Liver (tissue), 9 donors: ENCODE data around the gene EGR2. TPM values are rescaled to one million over a fixed set of nuclear protein-coding genes. Genes with fewer than 3 reads are reported as not detected.

Experiments used
- DNase-seq: peaks from one replicate; pipeline ENCODE4 v3.0.0-alpha.2; 2017; ENCODE audit warnings: low spot score
- H3K27ac ChIP-seq, 2 donors: one replicate each; pipeline ENCODE4 v1.7.0; 2013; ENCODE audit warnings: inconsistent platforms in 2 of 2, low read length in 2 of 2, control low read depth in 1 of 2, low read depth in 1 of 2, mild to moderate bottlenecking in 1 of 2
- H3K27me3 ChIP-seq, 4 donors: one replicate each; pipeline versions ENCODE4 v1.6.1 to v1.7.0; 2013; ENCODE audit warnings: low read length in 3 of 4, inconsistent platforms in 1 of 4, mild to moderate bottlenecking in 1 of 4, moderate library complexity in 1 of 4; ENCODE audit not compliant: control insufficient read depth in 4 of 4, insufficient read depth in 4 of 4
- H3K36me3 ChIP-seq, 4 donors: one replicate each; pipeline versions ENCODE4 v1.6.1 to v1.7.0; 2013; ENCODE audit warnings: low read length in 3 of 4, mild to moderate bottlenecking in 3 of 4, low read depth in 1 of 4, moderate library complexity in 1 of 4; ENCODE audit not compliant: control insufficient read depth in 4 of 4, insufficient read depth in 3 of 4
- H3K4me1 ChIP-seq, 4 donors: one replicate each; pipeline versions ENCODE4 v1.6.1 to v1.7.0; 2013; ENCODE audit warnings: low read length in 3 of 4, mild to moderate bottlenecking in 3 of 4, moderate library complexity in 1 of 4; ENCODE audit not compliant: control insufficient read depth in 4 of 4, insufficient read depth in 4 of 4
- H3K4me3 ChIP-seq, 3 donors: one replicate each; pipeline versions ENCODE4 v1.6.1 to v1.7.0; 2013; ENCODE audit warnings: low read length in 3 of 3, control low read depth in 1 of 3, low read depth in 1 of 3, mild to moderate bottlenecking in 1 of 3
- H3K9ac ChIP-seq, 2 donors: one replicate each; pipeline ENCODE4 v1.7.0; 2013; ENCODE audit warnings: low read length in 2 of 2, mild to moderate bottlenecking in 2 of 2, moderate library complexity in 2 of 2, control low read depth in 1 of 2, low read depth in 1 of 2
- H3K9me3 ChIP-seq, 4 donors: one replicate each; pipeline versions ENCODE4 v1.6.1 to v1.7.0; 2013; ENCODE audit warnings: low read length in 3 of 4; ENCODE audit not compliant: control insufficient read depth in 4 of 4
- CTCF ChIP-seq: fragments of 150-350 bp; IDR thresholded peaks from 2 replicates; pipeline ENCODE4 v1.5.1; 2017; ENCODE audit warnings: improper control_type of control experiment, low read depth, low read length; ENCODE audit not compliant: missing input control
- EGR1 ChIP-seq, 2 donors: IDR thresholded peaks; 2 replicates each; pipeline ENCODE4 v1.6.1; 2016 to 2018; ENCODE audit warnings: antibody characterized with exemption in 2 of 2, low read depth in 2 of 2
- FOXA1 ChIP-seq: IDR thresholded peaks from 2 replicates; pipeline ENCODE4 v1.6.1; 2016; ENCODE audit warnings: antibody characterized with exemption
- FOXA2 ChIP-seq: IDR thresholded peaks from 2 replicates; pipeline ENCODE4 v1.6.1; 2016; ENCODE audit warnings: antibody characterized with exemption
- GABPA ChIP-seq, 2 donors: IDR thresholded peaks in 1 of 2; conservative IDR thresholded peaks in 1 of 2; 2 replicates each; pipeline ENCODE4 v1.6.1; 2016; ENCODE audit warnings: antibody characterized with exemption in 2 of 2, mild to moderate bottlenecking in 1 of 2, moderate library complexity in 1 of 2
- HNF4A ChIP-seq, 2 donors: conservative IDR thresholded peaks; 2 replicates each; pipeline ENCODE4 v1.6.1; 2016; ENCODE audit warnings: antibody characterized with exemption in 2 of 2, mild to moderate bottlenecking in 2 of 2
- HNF4G ChIP-seq: IDR thresholded peaks from 2 replicates; pipeline ENCODE4 v1.6.1; 2016; ENCODE audit warnings: antibody characterized with exemption
- JUND ChIP-seq, 2 donors: IDR thresholded peaks; 2 replicates each; pipeline ENCODE4 v1.6.1; 2016; ENCODE audit warnings: antibody characterized with exemption in 2 of 2
- MAX ChIP-seq: IDR thresholded peaks from 2 replicates; pipeline ENCODE4 v1.6.1; 2016; ENCODE audit warnings: antibody characterized with exemption
- NR2F2 ChIP-seq: IDR thresholded peaks from 2 replicates; pipeline ENCODE4 v1.6.1; 2016; ENCODE audit warnings: antibody characterized with exemption
- RAD21 ChIP-seq, 2 donors: IDR thresholded peaks; 2 replicates each; pipeline ENCODE4 v1.6.1; 2016; ENCODE audit warnings: antibody characterized with exemption in 2 of 2, mild to moderate bottlenecking in 2 of 2
- RXRA ChIP-seq, 2 donors: IDR thresholded peaks; 2 replicates each; pipeline ENCODE4 v1.6.1; 2017 to 2018; ENCODE audit warnings: antibody characterized with exemption in 2 of 2, mild to moderate bottlenecking in 1 of 2
- SP1 ChIP-seq: IDR thresholded peaks from 2 replicates; pipeline ENCODE4 v1.6.1; 2018; ENCODE audit warnings: antibody characterized with exemption, mild to moderate bottlenecking
- TAF1 ChIP-seq: conservative IDR thresholded peaks from 2 replicates; pipeline ENCODE4 v1.6.1; 2016; ENCODE audit warnings: antibody characterized with exemption, mild to moderate bottlenecking
- YY1 ChIP-seq: IDR thresholded peaks from 2 replicates; pipeline ENCODE4 v1.6.1; 2016; ENCODE audit warnings: antibody characterized with exemption, mild to moderate bottlenecking
- ZBTB33 ChIP-seq: IDR thresholded peaks from 2 replicates; pipeline ENCODE4 v1.6.1; 2016; ENCODE audit warnings: antibody characterized with exemption
- WGBS: extraction: QIAGEN DNeasy Blood & Tissue Kit; methylation state at CpG from one replicate; pipeline ENCODE4 v1.1.7; 2013; 5-methylcytosine and 5-hydroxymethylcytosine counted together
- polyA plus RNA-seq, 2 donors: library from polyadenylated mRNA; stranded (reverse) in 1 of 2; unstranded in 1 of 2; fragments of 200-250 nt in 1 of 2; fragments of >200 nt in 1 of 2; fragmentation: Nextera tagmentation in 1 of 2; extraction: Ambion mirVana in 1 of 2; gene quantifications; one replicate each; pipeline versions ENCODE4 v1.2.1 to v1.2.3, GENCODE V29; 2013 to 2015
- total RNA-seq, 2 donors: library from RNA; depleted of rRNA; stranded (reverse); fragments of >200 nt; gene quantifications; one replicate each; pipeline ENCODE4 v1.2.3, GENCODE V29; 2014
- TF ChIP-seq, protein P1 (sequence below): IDR thresholded peaks from 2 replicates; pipeline ENCODE4 v1.6.1; 2016; ENCODE audit warnings: antibody characterized with exemption
- TF ChIP-seq, protein P2 (sequence below): IDR thresholded peaks from 2 replicates; pipeline ENCODE4 v1.6.1; 2016; ENCODE audit warnings: antibody characterized with exemption, mild to moderate bottlenecking
- donor health status: healthy.
- donor health status: healthy.
- donor health status: healthy.
- donor health status: healthy.
- donor health status: healthy.

The EGR2 gene
- total and polyA plus RNA-seq, 4 donors, result 0.17 to 0.76 (median 0.23) TPM

- no peaks in the 10 kb centered on the region for H3K27me3 ChIP-seq
- no peaks in the 10 kb centered on the region for H3K9me3 ChIP-seq
- H3K27ac ChIP-seq, result no peak overlapping the region
- H3K9ac ChIP-seq, result no peak overlapping the region
- TF ChIP-seq RAD21 (IDR thresholded peaks at IDR 0.05) (no peak), FOXA1 (no peak), GABPA (IDR thresholded peaks at IDR 0.05 in 1 of 2, conservative IDR thresholded peaks at IDR 0.05 in 1 of 2) (no peak), RXRA (IDR thresholded peaks at IDR 0.05) (no peak), CTCF (no peak), NR2F2 (no peak), MAX (no peak), JUND (IDR thresholded peaks at IDR 0.05) (no peak)
- TF ChIP-seq, protein P1, sequence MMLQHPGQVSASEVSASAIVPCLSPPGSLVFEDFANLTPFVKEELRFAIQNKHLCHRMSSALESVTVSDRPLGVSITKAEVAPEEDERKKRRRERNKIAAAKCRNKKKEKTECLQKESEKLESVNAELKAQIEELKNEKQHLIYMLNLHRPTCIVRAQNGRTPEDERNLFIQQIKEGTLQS, result no peak
- TF ChIP-seq, protein P2, sequence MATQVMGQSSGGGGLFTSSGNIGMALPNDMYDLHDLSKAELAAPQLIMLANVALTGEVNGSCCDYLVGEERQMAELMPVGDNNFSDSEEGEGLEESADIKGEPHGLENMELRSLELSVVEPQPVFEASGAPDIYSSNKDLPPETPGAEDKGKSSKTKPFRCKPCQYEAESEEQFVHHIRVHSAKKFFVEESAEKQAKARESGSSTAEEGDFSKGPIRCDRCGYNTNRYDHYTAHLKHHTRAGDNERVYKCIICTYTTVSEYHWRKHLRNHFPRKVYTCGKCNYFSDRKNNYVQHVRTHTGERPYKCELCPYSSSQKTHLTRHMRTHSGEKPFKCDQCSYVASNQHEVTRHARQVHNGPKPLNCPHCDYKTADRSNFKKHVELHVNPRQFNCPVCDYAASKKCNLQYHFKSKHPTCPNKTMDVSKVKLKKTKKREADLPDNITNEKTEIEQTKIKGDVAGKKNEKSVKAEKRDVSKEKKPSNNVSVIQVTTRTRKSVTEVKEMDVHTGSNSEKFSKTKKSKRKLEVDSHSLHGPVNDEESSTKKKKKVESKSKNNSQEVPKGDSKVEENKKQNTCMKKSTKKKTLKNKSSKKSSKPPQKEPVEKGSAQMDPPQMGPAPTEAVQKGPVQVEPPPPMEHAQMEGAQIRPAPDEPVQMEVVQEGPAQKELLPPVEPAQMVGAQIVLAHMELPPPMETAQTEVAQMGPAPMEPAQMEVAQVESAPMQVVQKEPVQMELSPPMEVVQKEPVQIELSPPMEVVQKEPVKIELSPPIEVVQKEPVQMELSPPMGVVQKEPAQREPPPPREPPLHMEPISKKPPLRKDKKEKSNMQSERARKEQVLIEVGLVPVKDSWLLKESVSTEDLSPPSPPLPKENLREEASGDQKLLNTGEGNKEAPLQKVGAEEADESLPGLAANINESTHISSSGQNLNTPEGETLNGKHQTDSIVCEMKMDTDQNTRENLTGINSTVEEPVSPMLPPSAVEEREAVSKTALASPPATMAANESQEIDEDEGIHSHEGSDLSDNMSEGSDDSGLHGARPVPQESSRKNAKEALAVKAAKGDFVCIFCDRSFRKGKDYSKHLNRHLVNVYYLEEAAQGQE, result no peak
- no peaks in the 10 kb centered on the region for H3K4me1 ChIP-seq
- no peak overlapping the region for H3K4me3 ChIP-seq
- no peak for DNase-seq
- WGBS, result 62% methylated on average over 2 of the region's 2 CpGs
- H3K36me3 ChIP-seq, result no peaks in the 10 kb centered on the region
Measured at GRCh38 chr10:62831346-62831745, 15.2 kb upstream of the EGR2 start.

- 64% methylated on average over 4 of the region's 4 CpGs for WGBS
- DNase-seq, result no peak
- TF ChIP-seq, protein P2, result no peak
- TF ChIP-seq HNF4G (no peak), RAD21 (IDR thresholded peaks at IDR 0.05) (no peak), CTCF (no peak), SP1 (no peak), YY1 (no peak), GABPA (IDR thresholded peaks at IDR 0.05 in 1 of 2, conservative IDR thresholded peaks at IDR 0.05 in 1 of 2) (no peak), NR2F2 (no peak), ZBTB33 (no peak), RXRA (IDR thresholded peaks at IDR 0.05) (no peak), TAF1 (no peak), FOXA2 (no peak), HNF4A (conservative IDR thresholded peaks at IDR 0.05) (no peak), FOXA1 (no peak), EGR1 (IDR thresholded peaks at IDR 0.05; ENCODE audit: low read depth in 2 of 2) (no peak), JUND (IDR thresholded peaks at IDR 0.05) (no peak)
- TF ChIP-seq, protein P1, result no peak
Measured at GRCh38 chr10:62830679-62831078, 14.5 kb upstream of the EGR2 start.

More at GRCh38 chr10:62830679-62831078, 14.5 kb upstream of the EGR2 start:
- Histone ChIP-seq H3K9me3 (no peaks in the 10 kb centered on the region), H3K4me1 (no peaks in the 10 kb centered on the region), H3K4me3 (no peak overlapping the region), H3K27me3 (no peaks in the 10 kb centered on the region), H3K9ac (no peak overlapping the region), H3K36me3 (no peaks in the 10 kb centered on the region), H3K27ac (no peak overlapping the region)
